NCI-H128 (cell line): Measurements from ENCODE around the gene ABCC8.

ENCODE experiments used
- DNase-seq: peaks from one replicate; lab custom pipeline; 2025; ENCODE audit not compliant: unreplicated experiment; lab: John Stamatoyannopoulos, UW

Gene ABCC8

GRCh38 chr11:17476317-17477083 is at the start of gene ABCC8:
TSS of gene ABCC8 (minus strand) at chr11:17476845. CDS start at chr11:17476776, 69 bp downstream.
- DNase-seq = peak; percentile 28

DNA sequence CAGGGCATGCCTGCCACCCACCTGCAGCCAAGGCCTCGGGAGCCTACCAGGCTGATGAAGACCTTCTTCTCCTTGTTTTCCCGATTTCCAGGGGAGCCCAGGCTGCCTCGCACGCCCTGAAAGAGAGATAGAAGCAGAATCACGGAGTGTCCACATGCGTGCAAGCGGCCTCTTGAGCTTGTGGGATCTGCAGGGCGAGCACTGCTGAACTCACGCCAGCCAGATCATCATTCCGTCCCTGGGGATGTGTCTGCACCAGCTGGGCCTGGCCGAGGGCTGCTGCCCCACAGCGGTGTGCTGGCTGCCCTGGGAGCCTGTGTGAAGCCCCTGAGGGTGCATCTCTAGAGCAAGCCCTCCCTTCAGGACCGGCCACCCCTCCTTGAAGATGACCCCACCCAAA is 49.7 kb upstream of the ABCC8 start:
- DNase-seq = no peak

DNA sequence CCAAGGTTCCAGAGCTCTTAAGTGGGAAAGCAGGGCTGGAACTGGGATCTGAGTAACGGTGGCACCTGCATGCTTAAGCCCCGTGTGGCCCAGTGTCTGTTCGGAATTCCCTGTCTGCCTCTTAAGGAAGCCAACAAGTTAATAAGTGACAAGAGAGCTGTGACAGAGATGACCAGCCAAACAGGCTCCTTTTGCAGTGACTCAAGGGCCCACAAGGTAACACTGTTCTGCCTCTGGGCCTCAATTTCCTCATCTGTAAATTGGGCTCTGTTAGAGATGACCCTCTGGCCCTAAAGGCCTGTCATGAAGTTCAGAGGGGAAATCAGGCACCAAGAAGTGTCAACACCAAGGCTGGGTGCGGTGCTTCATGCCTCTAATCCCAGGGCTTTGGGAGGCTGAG is 48.9 kb upstream of the ABCC8 start:
- DNase-seq = no peak

GRCh38 chr11:17524221-17524620 is 47.6 kb upstream of the ABCC8 start:
- DNase-seq = no peak

- DNase-seq = no peak
These were observed 46.0 kb upstream of the ABCC8 start for GRCh38 chr11:17522655-17523054.

DNA sequence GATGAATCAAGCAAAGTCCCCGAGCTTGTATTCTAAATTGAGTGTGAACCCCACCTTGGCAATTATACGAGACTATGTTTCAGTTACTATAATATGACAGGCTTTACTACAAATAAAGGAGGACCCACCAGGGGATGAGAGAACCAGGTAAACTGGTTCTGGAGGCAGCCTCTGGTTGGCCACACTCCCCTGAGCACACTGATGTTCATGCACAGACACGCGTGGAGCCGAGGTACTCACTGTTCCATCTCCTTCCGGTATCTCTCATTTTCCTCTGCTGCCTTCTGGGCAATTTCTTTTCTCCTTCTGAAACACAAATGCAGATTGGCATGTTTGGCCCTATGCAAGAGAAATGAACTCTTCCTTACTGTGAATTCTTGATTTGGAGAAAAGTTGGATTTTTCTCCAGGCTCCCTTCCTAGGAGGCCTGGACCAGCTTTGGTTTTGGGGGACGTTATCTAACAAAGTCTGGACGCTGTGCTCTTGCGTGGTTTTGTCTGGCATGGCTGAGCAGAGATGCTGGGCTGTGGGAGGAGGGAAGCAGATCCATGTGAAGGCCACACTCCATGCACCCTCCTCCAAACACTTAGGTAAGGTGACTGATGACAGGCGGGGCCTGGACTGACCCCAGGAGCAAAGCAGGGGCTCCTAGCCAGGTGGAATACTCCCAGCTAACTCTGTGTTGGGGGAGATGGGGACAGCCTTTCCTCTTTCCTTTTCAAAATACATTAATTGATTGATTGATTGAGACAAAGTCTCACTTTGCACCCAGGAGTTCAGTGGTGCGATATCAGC is 44.7 kb upstream of the ABCC8 start:
- no peak for DNase-seq

DNA sequence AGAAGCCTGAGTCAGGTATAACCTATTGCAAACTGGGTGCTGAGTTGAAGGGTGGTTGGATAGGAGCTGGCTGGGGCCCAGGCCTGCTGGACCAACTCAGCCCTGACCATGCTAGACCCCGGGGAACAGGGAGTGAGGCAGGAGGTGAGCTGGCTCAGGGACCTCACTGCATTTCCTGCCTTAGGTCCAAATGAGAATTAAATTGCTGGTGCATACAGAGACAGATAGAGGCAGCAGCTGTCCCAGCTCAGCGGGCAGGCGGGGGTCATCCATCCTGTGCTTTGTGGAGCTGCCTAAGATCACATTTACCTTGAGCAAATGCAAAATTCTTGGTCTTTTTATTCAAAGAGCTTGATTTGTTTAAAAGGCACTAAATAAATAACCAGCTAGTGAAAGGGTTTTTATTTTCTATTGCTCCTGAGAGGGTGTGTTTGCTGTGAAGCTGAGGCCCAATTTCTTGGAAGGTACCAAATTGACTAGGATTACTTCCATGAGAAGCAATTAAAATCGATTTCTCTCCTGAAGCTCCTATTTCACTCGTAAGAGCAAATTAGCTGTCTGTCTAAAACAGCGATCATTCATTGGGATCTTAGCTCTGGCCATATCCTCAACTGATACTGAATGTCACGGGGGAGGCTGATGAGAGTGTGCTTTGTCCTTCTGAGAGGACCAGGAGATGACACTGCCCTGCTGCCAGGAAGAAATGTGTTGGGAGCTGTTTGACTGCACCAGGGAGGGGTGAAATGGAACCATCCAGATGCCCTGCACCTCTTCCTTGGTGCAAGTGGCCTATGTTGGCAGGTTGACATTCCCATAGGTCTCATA is 42.6 kb upstream of the ABCC8 start:
- DNase-seq = no peak

GRCh38 chr11:17518366-17518765 is 41.7 kb upstream of the ABCC8 start:
- DNase-seq = no peak

DNA sequence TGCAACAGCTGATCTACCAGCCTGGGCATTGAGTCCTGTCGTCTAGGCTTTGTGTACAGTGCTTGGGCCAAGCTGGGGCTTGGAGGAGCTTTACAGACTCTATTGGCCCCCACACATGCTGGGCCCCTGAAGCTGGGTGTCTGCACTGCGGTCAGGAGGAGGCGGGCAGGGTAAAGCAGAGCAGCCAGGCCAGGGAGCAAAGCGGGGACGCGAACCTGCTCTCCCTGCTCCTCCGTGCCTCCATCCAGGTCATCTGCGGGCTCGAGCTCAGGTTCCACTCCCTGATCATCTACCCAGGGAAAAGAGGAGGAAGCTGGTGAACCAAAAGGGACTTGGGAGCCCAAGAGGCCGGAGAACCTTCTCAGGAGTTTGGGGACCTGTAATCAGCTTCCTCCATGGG is 40.5 kb upstream of the ABCC8 start:
- DNase-seq = no peak

DNA sequence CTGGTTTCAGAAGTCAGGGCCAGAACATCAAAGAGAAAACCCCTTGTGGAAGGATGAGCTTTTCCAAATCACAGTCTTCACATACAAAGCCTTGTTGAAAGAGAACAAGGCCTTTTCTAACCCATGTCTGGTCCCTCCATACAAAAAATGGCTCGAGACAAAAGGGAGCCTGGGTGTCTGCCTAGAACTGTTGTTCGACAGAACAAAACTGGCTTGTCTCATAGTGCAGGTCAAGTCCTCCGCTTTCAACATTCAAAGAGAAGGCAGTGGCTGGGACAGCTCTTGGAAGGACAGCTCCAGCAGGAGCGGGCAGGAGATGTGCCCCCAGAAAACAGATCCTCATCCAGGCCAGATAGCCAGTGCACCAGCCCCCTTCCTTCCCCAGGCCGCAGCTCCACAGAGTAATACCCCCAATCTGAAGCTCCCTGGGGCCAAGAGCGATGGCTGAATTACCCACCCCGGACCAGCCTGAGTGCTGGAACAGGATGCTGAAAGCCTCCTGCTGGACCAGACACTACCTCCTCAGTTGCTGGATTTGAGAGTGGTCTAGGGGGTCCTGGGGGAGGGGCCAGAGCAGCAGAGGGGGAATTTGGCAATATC is 40.0 kb upstream of the ABCC8 start:
- DNase-seq = no peak

GRCh38 chr11:17515443-17516176 is 39.0 kb upstream of the ABCC8 start:
- DNase-seq = no peak

DNA sequence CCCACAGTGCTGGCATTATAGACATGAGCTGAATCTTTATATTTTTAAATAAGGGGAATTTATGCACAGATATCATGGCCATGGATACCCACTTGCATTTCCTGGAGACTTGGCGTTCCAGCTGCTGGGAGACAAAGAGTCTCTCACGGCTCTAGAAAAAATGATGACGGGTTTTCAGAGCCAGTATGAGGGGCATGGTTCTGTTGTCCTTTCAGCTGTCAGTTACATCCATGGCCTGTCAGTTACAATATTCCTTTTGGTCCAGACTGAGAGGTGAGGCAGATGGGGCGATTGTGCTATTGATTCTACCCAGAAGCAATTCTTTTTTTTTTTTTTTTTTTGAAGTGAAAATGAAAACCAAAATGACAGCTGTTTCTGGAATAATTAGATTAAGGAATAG is 37.8 kb upstream of the ABCC8 start:
- no peak for DNase-seq

GRCh38 chr11:17513853-17514252 is 37.2 kb upstream of the ABCC8 start:
- no peak for DNase-seq

- no peak for DNase-seq
These were observed 35.5 kb upstream of the ABCC8 start for GRCh38 chr11:17512101-17512500.

GRCh38 chr11:17511571-17511970 is 34.9 kb upstream of the ABCC8 start:
- no peak for DNase-seq

DNA sequence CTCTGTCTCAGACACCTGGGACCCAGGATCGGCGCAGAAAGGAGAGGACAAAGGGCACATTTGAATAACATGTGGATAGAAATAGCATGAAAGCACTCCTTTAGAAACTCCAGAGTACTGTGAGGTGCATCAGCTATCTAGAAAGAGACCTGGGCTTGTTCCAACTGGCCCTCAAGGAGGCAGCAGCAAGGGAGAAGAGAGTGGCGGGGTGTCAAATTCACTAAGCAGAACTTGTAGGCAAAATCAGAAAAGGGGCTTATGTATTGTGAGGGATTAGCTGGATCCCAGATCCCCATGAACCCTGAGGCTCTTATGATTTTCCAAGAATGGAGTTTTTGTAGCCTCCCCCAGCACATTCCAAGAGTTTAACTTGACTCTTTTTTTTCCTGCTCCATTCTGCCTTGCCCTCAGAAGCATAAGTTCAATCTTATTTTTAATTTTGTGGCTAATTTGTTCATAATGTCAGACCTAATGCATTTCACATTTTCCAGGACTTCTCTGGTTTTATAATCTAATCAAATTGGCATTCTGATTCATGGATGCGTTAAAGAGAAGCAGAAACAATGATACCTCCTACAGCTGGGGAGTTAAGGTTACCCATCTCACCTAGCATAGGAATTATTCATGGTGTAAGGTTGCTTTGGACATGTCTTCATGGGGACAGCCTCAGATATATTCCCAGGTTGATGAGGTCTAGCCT is 34.0 kb upstream of the ABCC8 start:
- no peak for DNase-seq

DNA sequence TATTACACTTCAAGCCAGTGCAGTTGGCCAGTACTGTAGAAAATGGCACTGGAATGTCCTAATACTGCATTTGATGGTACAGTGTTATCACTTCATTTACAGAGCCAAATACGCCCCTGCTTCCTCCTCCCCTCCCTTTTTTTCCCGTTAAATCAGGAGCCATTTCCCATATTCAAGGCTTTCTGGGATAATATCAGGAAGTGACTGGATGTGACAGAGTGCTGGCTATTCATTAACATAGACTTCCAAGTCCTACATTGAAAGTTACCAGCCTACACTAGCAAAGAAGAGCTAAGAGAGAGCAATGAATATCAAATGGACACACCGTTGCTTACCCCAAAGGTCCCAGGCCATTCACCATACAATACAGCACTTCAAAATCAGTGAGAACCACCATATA is 32.1 kb upstream of the ABCC8 start:
- DNase-seq = no peak

DNA sequence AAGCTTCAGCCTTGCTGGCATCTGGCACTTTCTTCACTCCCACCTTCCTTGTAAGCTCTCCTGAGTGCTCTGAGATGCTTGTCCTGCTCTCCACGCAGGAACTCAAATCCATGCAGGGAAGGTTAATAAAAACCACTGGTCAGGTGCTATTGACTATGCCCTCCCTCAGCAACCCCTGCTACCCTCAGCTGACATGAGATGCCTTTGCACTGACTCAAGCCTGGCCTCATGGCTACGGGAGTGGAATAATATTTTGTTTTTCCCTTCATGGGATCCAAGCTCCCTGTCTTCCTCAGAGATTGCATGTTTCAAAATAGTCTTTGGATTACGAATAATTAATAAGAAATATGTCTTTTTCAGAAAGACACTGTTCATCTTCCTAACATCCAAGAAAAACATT is 31.7 kb upstream of the ABCC8 start:
- DNase-seq = no peak

DNA sequence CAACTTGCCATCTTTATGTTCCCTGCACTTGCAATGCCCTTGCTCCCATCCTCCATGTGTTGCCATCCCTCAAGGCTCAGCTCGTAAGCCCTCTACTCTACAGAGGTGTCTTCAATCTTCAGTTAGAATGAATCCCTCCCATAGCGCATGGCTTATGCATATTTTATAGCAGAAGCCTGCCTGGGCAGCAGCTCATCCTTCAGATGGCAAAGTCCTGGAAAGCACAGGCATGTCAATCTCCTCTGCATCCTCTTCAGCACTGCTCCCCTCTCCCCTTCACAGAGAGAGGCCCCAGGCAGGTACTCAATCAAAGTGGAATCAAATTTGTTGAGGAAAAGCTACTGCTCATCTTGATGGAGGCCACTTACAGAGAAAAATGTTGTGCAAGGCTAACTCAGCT is 31.1 kb upstream of the ABCC8 start:
- DNase-seq = no peak

DNA sequence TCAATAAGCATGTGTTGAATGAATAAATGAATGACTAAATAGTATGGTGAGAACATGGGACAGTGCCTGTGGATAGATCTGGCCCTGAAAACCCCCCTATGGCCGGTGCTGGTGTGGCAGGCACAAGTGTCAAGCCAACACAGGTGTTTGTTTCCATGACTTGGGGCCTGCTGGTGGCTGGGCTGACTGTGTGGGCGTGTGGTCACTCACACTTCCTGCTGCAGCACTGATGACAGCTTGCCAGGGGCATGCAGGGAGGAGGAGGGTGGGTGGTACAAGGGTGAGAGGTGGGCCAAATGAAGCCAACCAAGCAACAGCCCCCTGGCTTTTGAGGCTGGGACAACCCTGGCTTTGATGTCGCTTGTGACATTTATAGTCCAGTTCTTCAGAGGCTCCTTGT is 30.3 kb upstream of the ABCC8 start:
- no peak for DNase-seq
